Liver (tissue), 3 donors: Measurements from ENCODE around the gene AKT1S1.

Experiments
- TAF1 ChIP-seq: conservative IDR thresholded peaks from 2 replicates; pipeline ENCODE4 v1.6.1; 2016; ENCODE audit warnings: antibody characterized with exemption, mild to moderate bottlenecking
- TF ChIP-seq, protein P1 (sequence below): fragments of 150-350 bp; IDR thresholded peaks from 2 replicates; pipeline ENCODE4 v1.5.1; 2017; ENCODE audit warnings: improper control_type of control experiment, low read depth, low read length; ENCODE audit not compliant: missing input control
- donor health status: healthy.
- donor health status: healthy.

GRCh38 chr19:49876422-49877019, 634 bp downstream of the AKT1S1 start:
- TF ChIP-seq, protein P1, sequence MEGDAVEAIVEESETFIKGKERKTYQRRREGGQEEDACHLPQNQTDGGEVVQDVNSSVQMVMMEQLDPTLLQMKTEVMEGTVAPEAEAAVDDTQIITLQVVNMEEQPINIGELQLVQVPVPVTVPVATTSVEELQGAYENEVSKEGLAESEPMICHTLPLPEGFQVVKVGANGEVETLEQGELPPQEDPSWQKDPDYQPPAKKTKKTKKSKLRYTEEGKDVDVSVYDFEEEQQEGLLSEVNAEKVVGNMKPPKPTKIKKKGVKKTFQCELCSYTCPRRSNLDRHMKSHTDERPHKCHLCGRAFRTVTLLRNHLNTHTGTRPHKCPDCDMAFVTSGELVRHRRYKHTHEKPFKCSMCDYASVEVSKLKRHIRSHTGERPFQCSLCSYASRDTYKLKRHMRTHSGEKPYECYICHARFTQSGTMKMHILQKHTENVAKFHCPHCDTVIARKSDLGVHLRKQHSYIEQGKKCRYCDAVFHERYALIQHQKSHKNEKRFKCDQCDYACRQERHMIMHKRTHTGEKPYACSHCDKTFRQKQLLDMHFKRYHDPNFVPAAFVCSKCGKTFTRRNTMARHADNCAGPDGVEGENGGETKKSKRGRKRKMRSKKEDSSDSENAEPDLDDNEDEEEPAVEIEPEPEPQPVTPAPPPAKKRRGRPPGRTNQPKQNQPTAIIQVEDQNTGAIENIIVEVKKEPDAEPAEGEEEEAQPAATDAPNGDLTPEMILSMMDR, result no peak
- TF ChIP-seq TAF1, result no peak
